GM23248 (cell line): ENCODE measurements around the gene OR11L1. TPM values are rescaled to one million over a fixed set of nuclear protein-coding genes. Genes with fewer than 3 reads are reported as not detected.

Source experiments
- DNase-seq: peaks from one replicate; pipeline ENCODE4 v3.0.0-alpha.2; 2015
- H2AFZ ChIP-seq: fragments of 200-600 bp; sonication (generic); 2 replicates; pipeline ENCODE4 v1.6.1; 2016; ENCODE audit warnings: antibody characterized with exemption
- H3F3A ChIP-seq: fragments of 200-600 bp; sonication (generic); 2 replicates; pipeline ENCODE4 v1.6.1; 2016; ENCODE audit warnings: mild to moderate bottlenecking, antibody characterized with exemption, mixed run types; ENCODE audit not compliant: insufficient read depth
- H3K27ac ChIP-seq: fragments of 200-600 bp; sonication (generic); 2 replicates; pipeline ENCODE4 v1.5.1; 2016; ENCODE audit warnings: mild to moderate bottlenecking
- H3K27me3 ChIP-seq: fragments of 200-600 bp; sonication (generic); replicated peaks from 2 replicates; pipeline ENCODE4 v1.6.1; 2016; ENCODE audit warnings: mild to moderate bottlenecking; ENCODE audit not compliant: insufficient read depth
- H3K36me3 ChIP-seq: fragments of 200-600 bp; sonication (generic); 2 replicates; pipeline ENCODE4 v1.6.1; 2016; ENCODE audit warnings: low read depth, mild to moderate bottlenecking
- H3K4me1 ChIP-seq: fragments of 200-600 bp; sonication (generic); 2 replicates; pipeline ENCODE4 v1.6.1; 2016; ENCODE audit warnings: mild to moderate bottlenecking; ENCODE audit not compliant: insufficient read depth
- H3K4me2 ChIP-seq: fragments of 200-600 bp; sonication (generic); one replicate; pipeline ENCODE4 v1.6.1; 2016; ENCODE audit warnings: mild to moderate bottlenecking; ENCODE audit not compliant: unreplicated experiment
- H3K4me3 ChIP-seq: fragments of 200-600 bp; sonication (generic); 2 replicates; pipeline ENCODE4 v1.5.1; 2016; ENCODE audit warnings: mild to moderate bottlenecking
- H3K79me2 ChIP-seq: fragments of 200-600 bp; sonication (generic); 2 replicates; pipeline ENCODE4 v1.6.1; 2016; ENCODE audit warnings: mild to moderate bottlenecking; ENCODE audit not compliant: insufficient read depth
- H3K9ac ChIP-seq: fragments of 200-600 bp; sonication (generic); 2 replicates; pipeline ENCODE4 v1.6.1; 2016; ENCODE audit warnings: mild to moderate bottlenecking
- H3K9me2 ChIP-seq: fragments of 200-600 bp; sonication (generic); 2 replicates; pipeline ENCODE4 v1.6.1; 2016; ENCODE audit warnings: mixed run types, mild to moderate bottlenecking, moderate library complexity; ENCODE audit not compliant: insufficient read depth
- H3K9me3 ChIP-seq: fragments of 200-600 bp; sonication (generic); one replicate; pipeline ENCODE4 v1.6.1; 2017; ENCODE audit warnings: low read depth
- H4K20me1 ChIP-seq: fragments of 200-600 bp; sonication (generic); 2 replicates; pipeline ENCODE4 v1.6.0; 2016; ENCODE audit not compliant: insufficient read depth
- EZH2 ChIP-seq: fragments of 200-600 bp; sonication (generic); IDR thresholded peaks from 2 replicates; pipeline ENCODE4 v1.6.1; 2018; ENCODE audit warnings: antibody characterized with exemption, mild to moderate bottlenecking; ENCODE audit not compliant: insufficient read depth, poor library complexity, severe bottlenecking
- EZH2phosphoT487 ChIP-seq: fragments of 200-600 bp; sonication (generic); IDR thresholded peaks from 2 replicates; pipeline ENCODE4 v1.6.1; 2018; ENCODE audit warnings: antibody characterized with exemption, moderate library complexity, mild to moderate bottlenecking, low read depth; ENCODE audit not compliant: insufficient read depth
- WGBS, 2 experiments: methylation state at CpG; one replicate each; pipeline ENCODE4 v1.1.6; 2015 to 2017; ENCODE audit warnings: low lambda C conversion rate in 2 of 2, low coverage in 1 of 2; ENCODE audit errors: missing lambda C conversion rate in 2 of 2; 5-methylcytosine and 5-hydroxymethylcytosine counted together
- in situ Hi-C: fragments of 300-500 bp; cut with MboI; formaldehyde crosslinking; loops from 2 replicates; pipeline ENCODE4 v1.15.0; 2020
- polyA plus RNA-seq: library from polyadenylated mRNA; unstranded; fragments of >200 nt; fragmentation: Nextera tagmentation; extraction: Ambion mirVana; gene quantifications from 2 replicates; pipeline ENCODE4 v1.2.1, GENCODE V29; 2016
- total RNA-seq: library from RNA; depleted of rRNA; stranded (reverse); fragments of >200 nt; shearing (Covaris generic); gene quantifications from 2 replicates; pipeline ENCODE4 v1.2.3, GENCODE V29; 2014; rRNA removed

OR11L1 gene
- total and polyA plus RNA-seq, 2 experiments from 2014 or later: not detected

GRCh38 chr1:247797518-247797917 lies 44.2 kb downstream of the OR11L1 start:
- no peaks in the 10 kb centered on the region for H3K9me2 ChIP-seq
- in situ Hi-C loops: no loop called here
- H3K9ac ChIP-seq: no peak overlapping the region
- TF ChIP-seq EZH2phosphoT487: no peak
- no peak for TF ChIP-seq EZH2
- DNase-seq: no peak
- H3K4me2 ChIP-seq: no peak overlapping the region
- H3K36me3 ChIP-seq: no peaks in the 10 kb centered on the region
- no peaks in the 10 kb centered on the region for H3K4me1 ChIP-seq
- WGBS, 2 experiments: 0 to 3% methylated on average over 2 of the region's 2 CpGs
- no peak overlapping the region for H3K4me3 ChIP-seq
- no peaks in the 10 kb centered on the region for H3K27me3 ChIP-seq
- no peaks in the 10 kb centered on the region for H4K20me1 ChIP-seq
- no peak overlapping the region for H3K27ac ChIP-seq
- H2AFZ ChIP-seq: no peak overlapping the region
- no peaks in the 10 kb centered on the region for H3K79me2 ChIP-seq
- no peaks in the 10 kb centered on the region for H3F3A ChIP-seq
- no peaks in the 10 kb centered on the region for H3K9me3 ChIP-seq

Other genes starting within 250 kb of the OR11L1 start
- not detected in 2 replicates for gene OR2G3, start 236.3 kb downstream of the OR11L1 start, total RNA-seq
- not detected in 2 replicates for gene OR2G3, start 236.3 kb downstream of the OR11L1 start, polyA plus RNA-seq
- gene OR13G1, start 162.2 kb downstream of the OR11L1 start, total RNA-seq: not detected in 2 replicates
- not detected in 2 replicates for gene OR13G1, start 162.2 kb downstream of the OR11L1 start, polyA plus RNA-seq
- gene OR6F1, start 125.2 kb downstream of the OR11L1 start, total RNA-seq: not detected in 2 replicates
- gene OR6F1, start 125.2 kb downstream of the OR11L1 start, polyA plus RNA-seq: not detected in 2 replicates
- gene OR14K1, start 103.3 kb downstream of the OR11L1 start, total RNA-seq: not detected in 2 replicates
- gene OR14K1, start 103.3 kb downstream of the OR11L1 start, polyA plus RNA-seq: not detected in 2 replicates
- gene OR14A2, start 93.8 kb downstream of the OR11L1 start, total RNA-seq: not detected in 2 replicates
- gene OR14A2, start 93.8 kb downstream of the OR11L1 start, polyA plus RNA-seq: not detected in 2 replicates
- not detected in 2 replicates for gene OR1C1, start 81.3 kb downstream of the OR11L1 start, total RNA-seq
- not detected in 2 replicates for gene OR1C1, start 81.3 kb downstream of the OR11L1 start, polyA plus RNA-seq
- not detected in 2 replicates for gene OR14A16, start 17.8 kb downstream of the OR11L1 start, total RNA-seq
- gene OR14A16, start 17.8 kb downstream of the OR11L1 start, polyA plus RNA-seq: not detected in 2 replicates
- not detected in 2 replicates for gene TRIM58, start 15.3 kb upstream of the OR11L1 start, total RNA-seq
- not detected in 2 replicates for gene TRIM58, start 15.3 kb upstream of the OR11L1 start, polyA plus RNA-seq
- not detected in 2 replicates for gene OR2W3, start 53.7 kb upstream of the OR11L1 start, total RNA-seq
- gene OR2W3, start 53.7 kb upstream of the OR11L1 start, polyA plus RNA-seq: not detected in 2 replicates
- gene OR2T8, start 78.4 kb upstream of the OR11L1 start, total RNA-seq: not detected in 2 replicates
- not detected in 2 replicates for gene OR2T8, start 78.4 kb upstream of the OR11L1 start, polyA plus RNA-seq
- not detected in 2 replicates for gene OR2AJ1, start 83.0 kb upstream of the OR11L1 start, total RNA-seq
- not detected in 2 replicates for gene OR2AJ1, start 83.0 kb upstream of the OR11L1 start, polyA plus RNA-seq
- not detected in 2 replicates for gene OR2L8, start 107.0 kb upstream of the OR11L1 start, total RNA-seq
- gene OR2L8, start 107.0 kb upstream of the OR11L1 start, polyA plus RNA-seq: not detected in 2 replicates
- gene OR2AK2, start 123.3 kb upstream of the OR11L1 start, total RNA-seq: not detected in 2 replicates
- not detected in 2 replicates for gene OR2AK2, start 123.3 kb upstream of the OR11L1 start, polyA plus RNA-seq
- gene OR2L5, start 171.8 kb upstream of the OR11L1 start, total RNA-seq: not detected in 2 replicates
- gene OR2L5, start 171.8 kb upstream of the OR11L1 start, polyA plus RNA-seq: not detected in 2 replicates
- gene OR2L2, start 188.2 kb upstream of the OR11L1 start, total RNA-seq: not detected in 2 replicates
- gene OR2L2, start 188.2 kb upstream of the OR11L1 start, polyA plus RNA-seq: not detected in 2 replicates
- gene OR2L3, start 204.9 kb upstream of the OR11L1 start, total RNA-seq: not detected in 2 replicates
- gene OR2L3, start 204.9 kb upstream of the OR11L1 start, polyA plus RNA-seq: not detected in 2 replicates